HG02678 (cell line): Measurements from ENCODE around the gene SERPINF2.
"Not testable (repeated sequence)": the region's sequence is repeated elsewhere in the genome, so short reads cannot be mapped to it uniquely, and the experiment has no call there.

ENCODE experiments used
- ATAC-seq: cut with Tn5 transposase; IDR thresholded peaks from one replicate; pipeline ENCODE4 v1.9.1; 2021; ENCODE audit warnings: mild to moderate bottlenecking, moderate library complexity; ENCODE audit not compliant: unreplicated experiment

SERPINF2 gene

GRCh38 chr17:1786708-1787107 lies 44.0 kb downstream of the SERPINF2 start:
- ATAC-seq, result no peak

GRCh38 chr17:1787301-1787902 lies 44.7 kb downstream of the SERPINF2 start:
- ATAC-seq, result no peak

- no peak for ATAC-seq
Observed at GRCh38 chr17:1789936-1790335, 47.3 kb downstream of the SERPINF2 start.

- no peak for ATAC-seq
Observed at GRCh38 chr17:1792495-1793446, 50.1 kb downstream of the SERPINF2 start.

- ATAC-seq, result no peak
Observed at GRCh38 chr17:1793447-1793806, 50.8 kb downstream of the SERPINF2 start.

- no peak for ATAC-seq
Observed at GRCh38 chr17:1796800-1797199, 54.1 kb downstream of the SERPINF2 start.

- no peak for ATAC-seq
Observed at GRCh38 chr17:1797323-1797722, 54.7 kb downstream of the SERPINF2 start.

- ATAC-seq, result not testable (repeated sequence)
Observed at GRCh38 chr17:1797846-1798245, 55.2 kb downstream of the SERPINF2 start.

- no peak for ATAC-seq
Observed at GRCh38 chr17:1800240-1800639, 57.6 kb downstream of the SERPINF2 start.

- no peak for ATAC-seq
Observed at GRCh38 chr17:1800712-1801111, 58.0 kb downstream of the SERPINF2 start.

- ATAC-seq, result no peak
Observed at GRCh38 chr17:1802429-1802828, 59.8 kb downstream of the SERPINF2 start.

- ATAC-seq, result no peak
Observed at GRCh38 chr17:1803280-1803679, 60.6 kb downstream of the SERPINF2 start.
